CD4-positive, alpha-beta T cell (primary cell): Measurements from ENCODE around the gene WFDC2. TPM values are rescaled to one million over a fixed set of nuclear protein-coding genes. Genes with fewer than 3 reads are reported as not detected.

Experiments used
- ATAC-seq: fragments of 200-7000 bp; cut with Tn5 transposase; one replicate; pipeline ENCODE4 v1.10.0; 2022; ENCODE audit warnings: mild to moderate bottlenecking; ENCODE audit not compliant: poor library complexity
- CTCF ChIA-PET: fragments of 350-600 bp; sonication (Branson Sonifier 250); formaldehyde crosslinking; loops from one replicate; lab custom pipeline; 2021; ENCODE audit warnings: antibody characterized with exemption, inconsistent platforms; lab: Charles Lee
- POLR2A ChIA-PET: fragments of 350-600 bp; sonication (Branson Sonifier 250); formaldehyde crosslinking; loops from one replicate; lab custom pipeline; 2021; ENCODE audit warnings: antibody characterized with exemption, inconsistent platforms; lab: Charles Lee
- DNase-seq, 14 experiments: peaks; one replicate each; pipeline ENCODE4 v3.0.0-alpha.2; 2013 to 2020; ENCODE audit warnings: mixed read lengths in 2 of 14
- H3K27ac ChIP-seq, 2 donors: one replicate each; pipeline versions ENCODE4 v1.5.1 to v1.7.0; 2013; ENCODE audit warnings: low read length in 2 of 2, low read depth in 1 of 2, mild to moderate bottlenecking in 1 of 2
- H3K27me3 ChIP-seq, 2 experiments: 1 replicate in 1 of 2; 2 replicates in 1 of 2; pipeline versions ENCODE4 v1.6.1 to v1.7.0; 2013; ENCODE audit warnings: low read length in 2 of 2, control low read depth in 1 of 2, mild to moderate bottlenecking in 1 of 2, moderate library complexity in 1 of 2; ENCODE audit not compliant: insufficient read depth in 2 of 2, control insufficient read depth in 1 of 2
- H3K36me3 ChIP-seq: one replicate; pipeline ENCODE4 v1.6.1; 2013; ENCODE audit warnings: low read length, control low read depth; ENCODE audit not compliant: insufficient read depth
- H3K4me1 ChIP-seq: one replicate; pipeline ENCODE4 v1.6.1; 2013; ENCODE audit warnings: low read length, control low read depth; ENCODE audit not compliant: insufficient read depth
- H3K4me3 ChIP-seq: one replicate; pipeline ENCODE4 v1.5.1; 2013; ENCODE audit warnings: mild to moderate bottlenecking, low read length, moderate library complexity
- H3K9me3 ChIP-seq, 2 experiments: 1 replicate in 1 of 2; 2 replicates in 1 of 2; pipeline versions ENCODE4 v1.6.1 to v1.7.0; 2013; ENCODE audit warnings: low read length in 2 of 2, mild to moderate bottlenecking in 2 of 2, control low read depth in 1 of 2, moderate library complexity in 1 of 2; ENCODE audit not compliant: control insufficient read depth in 1 of 2, insufficient read depth in 1 of 2
- H3K27ac Mint-ChIP-seq: one replicate; pipeline ENCODE4 v1.8.0; 2020; ENCODE audit warnings: mixed read lengths
- H3K27me3 Mint-ChIP-seq: one replicate; pipeline ENCODE4 v1.8.0; 2021; ENCODE audit warnings: mixed read lengths
- H3K36me3 Mint-ChIP-seq: one replicate; pipeline ENCODE4 v1.8.0; 2021; ENCODE audit warnings: low read depth, mixed read lengths
- H3K4me1 Mint-ChIP-seq: one replicate; pipeline ENCODE4 v1.8.0; 2021; ENCODE audit warnings: low read depth, mixed read lengths
- H3K4me3 Mint-ChIP-seq: one replicate; pipeline ENCODE4 v1.8.0; 2020; ENCODE audit warnings: mild to moderate bottlenecking, mixed read lengths
- H3K9me3 Mint-ChIP-seq: one replicate; pipeline ENCODE4 v1.8.0; 2020; ENCODE audit warnings: mixed read lengths
- intact Hi-C, 2 experiments: fragments of 100-400 bp; cut with DNase I in 1 of 2; cut with micrococcal nuclease in 1 of 2; formaldehyde crosslinking; loops; one replicate each; pipeline versions ENCODE4 v1.15.1 to v1.9.0; 2023 to 2025; cut with DNase I, micrococcal nuclease
- total RNA-seq, 174 experiments: library from RNA in 2 of 174; stranded (reverse) in 2 of 174; gene quantifications; one replicate each; pipeline ENCODE4 v1.2.3 and lab custom pipeline; 2021 to 2026
- TF ChIP-seq, protein P1 (sequence below): fragments of 200-600 bp; IDR thresholded peaks from one replicate; pipeline ENCODE4 v1.8.0; 2022; ENCODE audit warnings: antibody characterized with exemption, mild to moderate bottlenecking

WFDC2 gene
- total RNA-seq, 2 experiments from 2014 or later = not detected

DNA sequence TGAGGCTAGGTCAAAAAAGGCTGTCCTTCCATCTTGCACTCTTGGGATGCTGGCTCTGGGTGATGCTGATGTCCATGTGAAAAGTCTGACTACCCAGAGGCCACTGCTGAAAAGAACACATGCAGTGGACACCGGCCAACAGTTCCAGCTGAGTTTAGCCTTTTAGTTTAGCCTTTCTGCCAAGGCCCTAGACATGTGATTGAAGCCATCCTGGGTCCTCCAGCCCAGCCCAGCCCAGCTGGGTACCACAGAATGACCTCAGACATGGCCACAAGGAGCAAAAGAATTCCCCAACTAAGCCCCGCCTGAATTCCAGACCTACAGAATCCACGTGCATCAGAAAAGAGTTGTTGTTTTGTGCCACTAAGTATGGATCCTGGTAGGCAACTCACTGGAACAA is 36.2 kb upstream of the WFDC2 start:
- Mint-ChIP-seq H3K27ac (no peak overlapping the region), H3K4me3 (no peak overlapping the region)
- intact Hi-C loops = no loop called here

DNA sequence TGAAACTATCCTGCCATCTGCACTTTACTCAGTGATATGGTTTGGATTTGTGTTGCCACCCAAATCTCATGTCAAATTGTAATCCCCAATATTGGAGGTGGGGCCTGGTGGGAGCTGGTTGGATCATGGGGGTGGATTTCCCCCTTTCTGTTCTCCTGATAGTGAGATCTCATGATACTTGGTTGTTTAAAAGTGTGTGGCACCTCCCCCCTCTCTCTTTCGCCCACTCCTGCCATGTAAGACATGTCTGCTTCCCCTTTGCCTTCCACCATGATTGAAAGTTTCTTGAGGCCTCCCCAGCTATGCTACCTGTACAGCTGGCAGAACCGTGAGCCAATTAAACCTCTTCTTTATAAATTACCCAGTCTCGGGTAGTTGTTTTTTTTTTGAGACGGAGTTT is 35.6 kb upstream of the WFDC2 start:
- intact Hi-C loops = no loop called here
- H3K27ac Mint-ChIP-seq = no peak overlapping the region
- peaks cover 5% of the 10 kb centered on the region for H3K36me3 Mint-ChIP-seq
- H3K4me3 Mint-ChIP-seq = no peak overlapping the region
- Histone ChIP-seq H3K4me3 (no peak overlapping the region), H3K4me1 (peaks cover 9% of the 10 kb centered on the region), H3K9me3 (no peaks in the 10 kb centered on the region), H3K27ac (no peak overlapping the region), H3K27me3 (no peaks in the 10 kb centered on the region), H3K36me3 (no peaks in the 10 kb centered on the region)
- ATAC-seq (no peak), DNase-seq (no peak)
- TF ChIP-seq, protein P1, sequence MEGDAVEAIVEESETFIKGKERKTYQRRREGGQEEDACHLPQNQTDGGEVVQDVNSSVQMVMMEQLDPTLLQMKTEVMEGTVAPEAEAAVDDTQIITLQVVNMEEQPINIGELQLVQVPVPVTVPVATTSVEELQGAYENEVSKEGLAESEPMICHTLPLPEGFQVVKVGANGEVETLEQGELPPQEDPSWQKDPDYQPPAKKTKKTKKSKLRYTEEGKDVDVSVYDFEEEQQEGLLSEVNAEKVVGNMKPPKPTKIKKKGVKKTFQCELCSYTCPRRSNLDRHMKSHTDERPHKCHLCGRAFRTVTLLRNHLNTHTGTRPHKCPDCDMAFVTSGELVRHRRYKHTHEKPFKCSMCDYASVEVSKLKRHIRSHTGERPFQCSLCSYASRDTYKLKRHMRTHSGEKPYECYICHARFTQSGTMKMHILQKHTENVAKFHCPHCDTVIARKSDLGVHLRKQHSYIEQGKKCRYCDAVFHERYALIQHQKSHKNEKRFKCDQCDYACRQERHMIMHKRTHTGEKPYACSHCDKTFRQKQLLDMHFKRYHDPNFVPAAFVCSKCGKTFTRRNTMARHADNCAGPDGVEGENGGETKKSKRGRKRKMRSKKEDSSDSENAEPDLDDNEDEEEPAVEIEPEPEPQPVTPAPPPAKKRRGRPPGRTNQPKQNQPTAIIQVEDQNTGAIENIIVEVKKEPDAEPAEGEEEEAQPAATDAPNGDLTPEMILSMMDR = no peak
- POLR2A ChIA-PET = no interaction called here
- H3K9me3 Mint-ChIP-seq = no peaks in the 10 kb centered on the region
- H3K4me1 Mint-ChIP-seq = peaks cover 7% of the 10 kb centered on the region
- no peaks in the 10 kb centered on the region for H3K27me3 Mint-ChIP-seq
- CTCF ChIA-PET = interaction anchor here (6.9 kb wide), 1 partner anchor 59 kb away, joined by 132 read pairs; the partner anchor contains the start of gene TP53TG5

More for the DNA sequence above, 36.2 kb upstream of the WFDC2 start:
- Histone ChIP-seq H3K9me3 (no peaks in the 10 kb centered on the region), H3K4me1 (peaks cover 9% of the 10 kb centered on the region), H3K4me3 (no peak overlapping the region), H3K27me3 (no peaks in the 10 kb centered on the region), H3K27ac (no peak overlapping the region), H3K36me3 (no peaks in the 10 kb centered on the region)
- Mint-ChIP-seq H3K9me3 (no peaks in the 10 kb centered on the region), H3K4me1 (peaks cover 7% of the 10 kb centered on the region), H3K36me3 (peaks cover 6% of the 10 kb centered on the region), H3K27me3 (no peaks in the 10 kb centered on the region)
- TF ChIP-seq, protein P1 = no peak
- ATAC-seq (no peak), DNase-seq (no peak)
- ChIA-PET POLR2A (no interaction called here), CTCF (no interaction called here)

DNA sequence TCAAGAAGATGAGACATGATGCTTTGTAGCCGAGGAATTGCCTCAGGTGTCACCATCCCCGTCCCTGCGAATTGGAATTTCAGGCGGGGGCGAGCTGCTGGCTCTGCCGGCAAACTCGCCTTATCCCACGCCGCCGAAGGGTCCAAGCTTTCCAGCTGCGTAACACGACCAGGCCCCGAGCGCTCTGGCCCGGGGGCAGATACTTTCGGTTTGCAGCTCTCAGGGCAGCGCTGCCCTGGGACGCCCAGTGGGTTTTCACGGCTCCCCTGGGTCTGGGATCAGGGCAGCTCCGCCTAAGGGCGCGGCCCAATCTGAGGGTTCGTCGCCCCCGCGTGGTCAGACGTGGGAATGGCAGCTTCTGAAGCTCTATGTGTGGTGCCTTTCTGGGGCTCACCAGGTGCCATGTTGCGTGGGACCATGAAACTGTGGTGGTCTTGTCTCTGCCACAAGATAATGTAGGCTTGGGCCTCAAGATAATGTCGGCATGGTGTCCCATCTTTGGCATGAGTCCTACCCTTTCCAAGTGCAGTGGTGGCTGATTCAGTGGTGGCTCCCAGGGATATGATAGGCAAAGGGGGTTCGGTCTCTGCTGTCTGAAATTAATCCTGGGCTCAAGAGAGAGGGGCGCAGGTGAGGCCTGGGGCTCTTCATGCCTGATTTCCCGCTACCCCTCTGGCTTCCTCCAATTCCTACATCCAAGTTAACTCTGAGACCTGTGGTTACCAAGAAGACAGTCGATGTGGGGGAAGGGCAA is 32.6 kb upstream of the WFDC2 start:
- DNase-seq = peak; percentile 77 to 93 (median 84)
- H3K36me3 Mint-ChIP-seq = peaks cover 5% of the 10 kb centered on the region
- ATAC-seq = peak; percentile 99
- no peaks in the 10 kb centered on the region for H3K27me3 Mint-ChIP-seq
- H3K4me3 Mint-ChIP-seq = peak overlapping the region; percentile 86
- Histone ChIP-seq H3K4me1 (peaks cover 9% of the 10 kb centered on the region), H3K36me3 (no peaks in the 10 kb centered on the region), H3K9me3 (no peaks in the 10 kb centered on the region), H3K27me3 (no peaks in the 10 kb centered on the region), H3K4me3 (peak overlapping the region; percentile 54), H3K27ac (no peak overlapping the region)
- H3K4me1 Mint-ChIP-seq = peaks cover 7% of the 10 kb centered on the region
- ChIA-PET POLR2A (interaction anchor here (0.5 to 3.3 kb wide), 11 partner anchors 15 to 928 kb away, joined by 3 to 89 read pairs (median 5); partner anchors contain the start of genes PIGT and SYS1), CTCF (interaction anchor here (0.7 to 6.9 kb wide), 23 partner anchors 8 to 355 kb away, joined by 3 to 132 read pairs (median 6); partner anchors contain the start of genes DNTTIP1, PIGT, SDC4 and SYS1)
- H3K27ac Mint-ChIP-seq = no peak overlapping the region
- H3K9me3 Mint-ChIP-seq = no peaks in the 10 kb centered on the region
- intact Hi-C loops = loop anchor here (1.0 to 5.0 kb wide), 7 partner anchors 20 to 330 kb away; partner anchors contain the start of genes PIGT (in 1 of the 2) and SYS1 (in 1 of the 2)
- TF ChIP-seq, protein P1 = peak; percentile 97
